Subcutaneous adipose tissue (tissue), 4 donors: ENCODE data around the gene PLXDC1. TPM values are rescaled to one million over a fixed set of nuclear protein-coding genes. Genes with fewer than 3 reads are reported as not detected.

Source experiments
- small RNA-seq: library from RNA; depleted of rRNA; stranded (forward); fragments of <200 nt; gene quantifications from one replicate; pipeline ENCODE3, GENCODE V24; 2016
- total RNA-seq, 4 donors: library from RNA; depleted of rRNA; stranded (reverse); fragments of >200 nt; gene quantifications; one replicate each; pipeline ENCODE4 v1.1.0, GENCODE V29; 2016
- TF ChIP-seq, protein P1 (sequence below): fragments of 450-650 bp; IDR thresholded peaks from one replicate; pipeline ENCODE4 v1.5.1; 2016; ENCODE audit warnings: low read depth, mild to moderate bottlenecking, control low read depth, antibody characterized with exemption, moderate library complexity

The PLXDC1 gene
- total RNA-seq, 4 donors from 2014 or later: 1.7 to 13.3 (median 5.6) TPM

DNA sequence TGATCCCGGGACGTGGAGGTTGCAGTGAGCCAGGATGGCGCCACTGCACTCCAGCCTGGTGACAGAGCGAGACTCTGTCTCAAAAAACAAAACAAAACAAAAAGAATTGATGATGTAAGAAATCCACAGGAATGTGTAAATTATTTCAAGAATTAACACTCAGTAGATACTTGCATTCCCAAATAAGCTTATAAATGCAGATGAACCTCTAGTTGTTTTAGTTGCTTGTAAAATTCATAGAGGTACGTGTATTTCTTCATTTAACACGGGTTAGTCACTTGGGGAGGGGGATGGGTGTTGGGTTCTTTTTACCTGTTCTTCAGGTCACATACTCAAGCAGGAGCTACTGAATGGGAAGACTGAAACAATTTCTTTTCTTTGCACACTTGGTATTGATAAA is 128.5 kb downstream of the PLXDC1 start:
- TF ChIP-seq, protein P1, sequence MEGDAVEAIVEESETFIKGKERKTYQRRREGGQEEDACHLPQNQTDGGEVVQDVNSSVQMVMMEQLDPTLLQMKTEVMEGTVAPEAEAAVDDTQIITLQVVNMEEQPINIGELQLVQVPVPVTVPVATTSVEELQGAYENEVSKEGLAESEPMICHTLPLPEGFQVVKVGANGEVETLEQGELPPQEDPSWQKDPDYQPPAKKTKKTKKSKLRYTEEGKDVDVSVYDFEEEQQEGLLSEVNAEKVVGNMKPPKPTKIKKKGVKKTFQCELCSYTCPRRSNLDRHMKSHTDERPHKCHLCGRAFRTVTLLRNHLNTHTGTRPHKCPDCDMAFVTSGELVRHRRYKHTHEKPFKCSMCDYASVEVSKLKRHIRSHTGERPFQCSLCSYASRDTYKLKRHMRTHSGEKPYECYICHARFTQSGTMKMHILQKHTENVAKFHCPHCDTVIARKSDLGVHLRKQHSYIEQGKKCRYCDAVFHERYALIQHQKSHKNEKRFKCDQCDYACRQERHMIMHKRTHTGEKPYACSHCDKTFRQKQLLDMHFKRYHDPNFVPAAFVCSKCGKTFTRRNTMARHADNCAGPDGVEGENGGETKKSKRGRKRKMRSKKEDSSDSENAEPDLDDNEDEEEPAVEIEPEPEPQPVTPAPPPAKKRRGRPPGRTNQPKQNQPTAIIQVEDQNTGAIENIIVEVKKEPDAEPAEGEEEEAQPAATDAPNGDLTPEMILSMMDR: no peak

DNA sequence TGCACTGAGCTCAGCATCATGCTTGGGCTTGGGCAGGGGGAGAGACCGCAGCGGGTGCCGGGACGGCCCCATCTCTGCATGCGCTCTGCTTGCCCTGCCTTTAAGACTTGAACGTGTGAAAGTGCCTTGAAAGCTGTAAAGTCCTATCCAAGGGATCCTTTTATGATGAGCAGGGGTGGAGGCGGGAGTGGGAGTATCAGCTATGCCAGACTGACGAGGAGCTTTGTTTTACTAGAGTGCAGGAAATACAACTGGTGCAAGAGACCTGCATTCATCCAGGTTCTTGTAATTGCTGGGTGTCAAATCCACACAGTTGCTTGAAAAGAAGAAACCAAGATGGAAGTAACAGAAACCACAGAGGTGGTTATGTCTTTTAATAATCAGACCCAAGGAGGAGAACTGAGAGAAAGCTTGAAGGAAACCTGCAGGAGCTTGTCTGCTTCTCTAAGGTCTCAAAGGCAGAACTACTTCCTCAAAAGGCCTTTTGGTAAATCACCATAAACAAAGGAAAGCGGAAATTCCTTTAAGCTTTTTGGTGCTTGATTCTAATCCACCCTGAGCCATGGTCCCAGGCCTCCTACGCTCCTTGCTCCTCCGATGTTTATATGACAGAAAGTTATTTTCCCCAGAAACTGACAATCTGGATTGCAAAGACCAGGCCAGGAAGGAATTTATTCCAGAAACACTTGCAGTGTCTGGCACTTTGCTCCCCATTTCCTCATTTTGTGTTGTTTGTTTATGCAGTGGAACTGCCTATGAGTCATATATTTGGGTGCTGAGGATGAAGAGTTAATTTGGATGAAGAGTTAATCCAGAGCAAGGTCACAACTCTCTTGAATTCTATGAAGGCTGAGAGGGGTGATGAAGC is 132.9 kb downstream of the PLXDC1 start:
- TF ChIP-seq, protein P1: no peak

DNA sequence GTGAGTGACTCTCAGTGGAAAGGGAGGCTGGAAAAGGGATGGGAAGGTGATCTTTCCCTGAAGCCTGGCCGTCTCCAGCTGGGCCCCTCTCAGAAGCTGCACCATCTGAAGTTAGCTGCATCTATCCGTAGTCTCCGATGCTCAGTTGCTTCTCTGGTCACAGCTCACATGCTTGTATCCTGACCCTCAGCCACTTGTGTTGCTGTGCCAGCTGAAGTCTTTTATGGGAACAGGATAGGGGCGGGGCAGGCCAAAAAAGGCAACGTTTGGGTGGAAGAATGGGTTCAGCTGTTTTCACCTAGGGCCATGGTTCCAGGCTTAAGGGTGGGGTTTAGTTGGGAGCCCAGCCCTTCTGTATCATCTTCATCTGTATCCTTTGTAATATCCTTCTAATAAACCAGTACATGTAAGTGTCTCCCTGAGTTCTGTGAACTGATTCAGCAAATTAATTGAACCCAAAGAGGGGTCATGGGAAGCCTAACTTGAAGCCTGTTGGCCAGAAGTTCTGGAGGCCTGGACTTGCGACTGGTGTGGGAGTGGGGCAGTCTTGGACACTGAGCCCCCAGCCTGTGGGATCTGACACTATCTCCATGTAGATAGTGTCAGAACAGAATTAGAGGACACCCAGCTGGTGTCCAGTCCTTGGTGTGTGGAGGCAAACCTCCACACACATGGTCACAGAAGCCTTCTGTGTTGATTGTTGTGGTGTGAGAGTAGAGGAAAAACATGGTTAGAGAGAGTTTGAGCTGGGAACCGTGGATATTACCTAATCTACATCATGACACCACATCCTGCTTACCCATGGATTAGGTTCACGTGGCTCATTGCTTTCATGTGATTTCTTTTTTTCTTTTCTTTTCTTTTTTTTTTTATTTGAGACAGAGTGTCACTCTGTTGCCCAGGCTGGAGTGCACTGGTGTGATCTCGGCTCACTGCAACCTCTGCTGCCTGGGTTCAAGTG is 135.0 kb downstream of the PLXDC1 start:
- TF ChIP-seq, protein P1: no peak

DNA sequence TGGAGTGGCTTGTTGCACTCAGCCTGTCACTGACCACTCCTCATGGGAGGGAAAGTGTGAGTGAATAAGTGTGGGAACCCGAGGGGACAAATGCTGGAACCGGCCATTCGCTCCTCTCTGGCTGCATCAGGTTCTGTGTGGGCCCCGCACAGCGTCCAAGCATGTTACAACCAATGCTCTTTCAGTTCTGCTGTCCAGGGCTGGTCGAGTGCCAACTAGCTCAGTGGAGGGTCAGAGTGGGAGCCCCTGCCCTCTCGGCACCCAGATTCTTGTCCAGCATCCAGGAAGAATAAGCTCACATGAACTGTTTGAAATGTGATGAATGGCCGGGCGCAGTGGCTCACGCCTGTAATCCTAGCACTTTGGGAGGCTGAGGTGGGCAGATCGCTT is 135.9 kb downstream of the PLXDC1 start:
- TF ChIP-seq, protein P1: no peak

DNA sequence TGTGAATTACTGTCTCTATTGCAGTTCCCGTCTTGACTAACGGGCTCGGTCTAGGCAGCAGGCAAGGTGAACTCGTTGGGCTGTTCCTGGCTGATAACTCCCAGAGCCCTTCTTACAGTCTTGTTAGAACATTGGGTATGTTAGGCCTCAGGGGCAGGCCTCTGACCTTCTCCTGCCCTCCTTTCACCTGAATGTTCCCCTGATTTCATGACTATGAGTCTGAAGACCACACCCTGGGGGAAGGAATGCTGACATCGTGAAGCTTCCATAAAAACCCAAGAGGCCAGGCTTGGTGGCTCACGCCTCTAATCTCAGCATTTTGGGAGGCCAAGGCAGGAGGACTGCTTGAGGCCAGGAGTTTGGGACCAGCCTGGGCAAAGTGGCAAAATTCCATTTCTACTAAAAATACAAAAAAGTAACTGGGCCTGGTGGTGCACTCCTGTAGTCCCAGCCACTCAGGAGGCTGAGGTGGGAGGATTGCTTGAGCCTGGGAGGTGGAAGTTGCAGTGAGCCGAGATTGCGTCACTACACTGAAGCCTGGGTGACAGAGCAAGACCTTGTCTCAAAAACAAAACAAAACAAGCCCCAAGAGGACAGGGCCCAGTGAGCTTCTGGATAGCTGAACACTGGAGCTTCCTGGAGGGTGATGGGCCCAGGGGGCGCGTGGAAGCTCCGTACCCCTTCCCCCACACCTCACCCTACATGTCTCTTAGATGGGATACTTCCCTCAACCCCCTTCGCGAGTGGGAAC is 136.5 kb downstream of the PLXDC1 start:
- TF ChIP-seq, protein P1: no peak

DNA sequence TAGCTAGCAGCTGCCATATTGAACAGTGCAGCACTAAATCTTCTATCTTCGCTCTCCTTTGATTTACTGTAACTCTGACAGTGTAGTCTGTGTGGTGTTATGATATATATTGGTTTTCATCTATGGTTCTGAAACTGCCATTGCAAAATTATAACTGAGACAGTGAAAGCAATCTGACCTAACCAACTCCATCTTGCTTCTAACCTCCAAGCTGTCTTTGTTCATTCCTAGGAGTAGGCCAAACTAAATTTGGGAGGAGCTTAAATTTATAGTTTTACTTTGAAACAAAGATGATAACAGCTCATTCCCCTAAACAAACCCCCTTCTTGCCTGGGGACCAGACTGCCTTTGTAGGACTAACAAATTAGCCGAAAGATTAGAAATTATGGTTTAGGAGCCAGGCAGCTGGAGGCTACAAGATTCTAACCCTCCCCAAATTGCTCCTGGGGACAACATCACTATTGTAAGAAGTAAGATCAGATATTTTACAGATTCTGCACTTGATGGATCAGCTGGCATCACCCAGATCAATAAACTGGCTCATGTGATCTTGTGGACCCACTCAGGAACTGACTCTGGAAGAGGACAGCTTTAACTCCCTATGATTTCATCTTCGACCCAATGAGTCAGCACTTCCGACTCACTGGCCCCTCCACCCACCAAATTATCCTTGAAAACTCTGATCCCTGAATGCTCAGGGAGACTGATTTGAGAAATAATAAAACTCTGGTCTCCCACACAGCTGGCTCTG is 137.2 kb downstream of the PLXDC1 start:
- TF ChIP-seq, protein P1: no peak

Small RNA genes within 50 kb of the gene (small RNA-seq; reads per million reads assigned to genes)
- gene AC091178.1: not detected

Other genes with a start within 250 kb of the PLXDC1 start
- gene FBXO47, start 184.2 kb downstream of the PLXDC1 start, total RNA-seq: under 1 TPM in 1 of 4 donors, not detected in 3; 0.17 TPM
- not detected for gene ARL5C, start 14.5 kb upstream of the PLXDC1 start, total RNA-seq
- 1 to 10 TPM; 2.6 to 7.3 (median 5.8) TPM for gene CACNB1, start 46.0 kb upstream of the PLXDC1 start, total RNA-seq
- 1,000 to 10,000 TPM; 2,570 to 3,363 (median 3,072) TPM for gene RPL19, start 48.6 kb upstream of the PLXDC1 start, total RNA-seq
- under 1 TPM in 1 of 4 donors, not detected in 3; 0.85 TPM for gene STAC2, start 74.3 kb upstream of the PLXDC1 start, total RNA-seq
- 10 to 100 TPM; 20.2 to 29.8 (median 25.6) TPM for gene FBXL20, start 250.0 kb upstream of the PLXDC1 start, total RNA-seq